Right cardiac atrium (tissue), 5 donors: Measurements from ENCODE around the gene DNAH7. TPM values are rescaled to one million over a fixed set of nuclear protein-coding genes. Genes with fewer than 3 reads are reported as not detected.

ENCODE experiments used
- ATAC-seq, 2 donors: fragments of 200-7000 bp; cut with Tn5 transposase; one replicate each; pipeline versions ENCODE4 v1.8.0 to v1.9.1; 2020; ENCODE audit warnings: moderate library complexity in 2 of 2, mild to moderate bottlenecking in 1 of 2
- DNase-seq, 3 donors: peaks; one replicate each; pipeline ENCODE4 v3.0.0-alpha.2; 2020
- H3K27ac ChIP-seq: one replicate; pipeline ENCODE4 v1.5.1; 2013; ENCODE audit warnings: mild to moderate bottlenecking, low read length, control low read depth, moderate library complexity
- H3K27me3 ChIP-seq: one replicate; pipeline ENCODE4 v1.6.1; 2013; ENCODE audit not compliant: control insufficient read depth, insufficient read depth
- H3K4me1 ChIP-seq: one replicate; pipeline ENCODE4 v1.6.1; 2013; ENCODE audit warnings: low read length; ENCODE audit not compliant: control insufficient read depth, insufficient read depth
- H3K4me3 ChIP-seq: one replicate; pipeline ENCODE4 v1.5.1; 2013; ENCODE audit warnings: low read length, control low read depth
- H3K9me3 ChIP-seq: one replicate; pipeline ENCODE4 v1.6.1; 2013; ENCODE audit warnings: low read length; ENCODE audit not compliant: control insufficient read depth
- WGBS: extraction: QIAGEN DNeasy Blood & Tissue Kit; methylation state at CpG from one replicate; pipeline ENCODE4 v1.1.7; 2013; 5-methylcytosine and 5-hydroxymethylcytosine counted together
- intact Hi-C, 4 donors: fragments of 100-400 bp; cut with DNase I; formaldehyde crosslinking; loops; one replicate each; pipeline versions ENCODE4 v1.11.0 to v1.14.0; 2022 to 2023
- polyA plus RNA-seq: library from polyadenylated mRNA; stranded (reverse); fragments of 200-250 nt; gene quantifications from one replicate; pipeline ENCODE4 v1.2.3, GENCODE V29; 2013
- total RNA-seq, 4 donors: library from RNA; stranded (reverse); fragmentation: NEBNext Ultra II Directional; extraction: Animal tissue kit (Norgen Biotek cat#: 25700); gene quantifications; one replicate each; pipeline ENCODE4 v1.2.1, GENCODE V29; 2021
- donor health status: healthy with polysubstance abuse.
- donor health status: DM: no; HTN: yes; CAD: no.
- donor health status: DM: no; HTN: no; CAD: no.
- donor health status: DM: no; HTN: yes; CAD: no; lungs with severe emphysema.
- donor health status: DM: yes; HTN: yes; CAD: no.

DNAH7 gene
- total and polyA plus RNA-seq, 5 donors, result 0.16 to 0.77 (median 0.48) TPM

DNA sequence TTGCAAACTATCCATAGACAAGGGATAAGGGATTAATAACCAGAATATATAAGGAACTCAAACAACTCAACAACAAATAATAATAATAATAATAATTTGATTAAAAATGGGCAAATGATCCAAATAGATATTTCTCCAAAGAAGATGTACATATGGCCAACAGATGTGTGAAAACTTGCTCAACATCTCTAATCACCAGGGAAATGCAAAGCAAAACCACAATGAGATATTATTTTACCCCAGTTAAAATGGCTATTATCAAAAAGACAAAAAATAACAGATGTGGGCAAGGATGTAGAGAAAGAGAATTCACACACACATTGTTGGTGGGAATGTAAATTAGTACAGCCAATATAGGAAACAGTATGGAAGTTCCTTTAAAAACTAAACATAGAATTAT lies 26.9 kb downstream of the DNAH7 start:
- ATAC-seq (no peak), DNase-seq (no peak)
- H3K27ac ChIP-seq, result no peak overlapping the region
- H3K9me3 ChIP-seq, result no peaks in the 10 kb centered on the region
- intact Hi-C loops, result no loop called here
- H3K4me3 ChIP-seq, result no peak overlapping the region
- no peaks in the 10 kb centered on the region for H3K27me3 ChIP-seq
- H3K4me1 ChIP-seq, result peaks cover 1% of the 10 kb centered on the region

DNA sequence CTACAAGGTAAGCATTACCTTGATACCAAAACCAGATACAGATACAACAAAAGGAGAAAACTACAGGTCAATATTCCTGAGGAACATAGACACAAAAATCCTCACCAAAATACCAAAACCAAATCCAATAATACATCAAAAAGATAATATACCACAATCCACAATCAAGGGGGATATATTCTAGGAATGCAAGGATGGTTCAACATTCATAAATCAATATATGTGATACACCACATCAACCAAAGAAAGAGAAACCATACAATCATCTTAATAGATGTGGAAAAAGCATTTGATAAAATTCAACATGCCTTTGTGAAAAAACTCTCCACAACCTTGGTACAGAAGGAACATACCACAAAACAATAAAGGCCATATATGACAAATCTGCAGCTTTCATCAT lies 28.4 kb downstream of the DNAH7 start:
- DNase-seq, result no peak
- intact Hi-C loops, result no loop called here
- no peaks in the 10 kb centered on the region for H3K9me3 ChIP-seq
- no peak overlapping the region for H3K4me3 ChIP-seq
- H3K27me3 ChIP-seq, result no peaks in the 10 kb centered on the region
- H3K4me1 ChIP-seq, result no peaks in the 10 kb centered on the region
- no peak for ATAC-seq
- no peak overlapping the region for H3K27ac ChIP-seq

DNA sequence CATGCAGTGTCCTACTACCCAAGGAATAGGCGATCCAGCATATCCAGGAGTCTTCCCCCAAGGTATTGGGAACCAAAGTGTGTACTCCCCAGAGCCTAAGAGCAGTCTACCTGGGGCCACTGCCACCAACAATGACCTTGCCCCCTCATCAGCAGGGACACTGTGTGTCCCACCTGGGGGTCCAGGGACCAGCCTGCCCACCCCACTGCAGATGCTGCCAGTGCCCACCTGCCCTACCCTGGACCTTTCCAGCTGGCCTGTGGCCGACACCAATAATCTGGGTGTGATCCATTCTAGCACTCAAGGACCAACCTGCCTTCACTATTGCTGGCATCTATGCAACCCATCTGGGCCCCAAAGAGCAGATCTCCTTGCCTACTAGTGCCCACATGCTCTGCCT lies 32.2 kb downstream of the DNAH7 start:
- WGBS, result 87% methylated on average over 2 of the region's 2 CpGs
- Histone ChIP-seq H3K4me3 (no peak overlapping the region), H3K27me3 (no peaks in the 10 kb centered on the region), H3K9me3 (no peaks in the 10 kb centered on the region), H3K4me1 (no peaks in the 10 kb centered on the region), H3K27ac (no peak overlapping the region)
- intact Hi-C loops, result no loop called here
- DNase-seq (no peak), ATAC-seq (peak in 1 of 2 donors; percentile 26)

DNA sequence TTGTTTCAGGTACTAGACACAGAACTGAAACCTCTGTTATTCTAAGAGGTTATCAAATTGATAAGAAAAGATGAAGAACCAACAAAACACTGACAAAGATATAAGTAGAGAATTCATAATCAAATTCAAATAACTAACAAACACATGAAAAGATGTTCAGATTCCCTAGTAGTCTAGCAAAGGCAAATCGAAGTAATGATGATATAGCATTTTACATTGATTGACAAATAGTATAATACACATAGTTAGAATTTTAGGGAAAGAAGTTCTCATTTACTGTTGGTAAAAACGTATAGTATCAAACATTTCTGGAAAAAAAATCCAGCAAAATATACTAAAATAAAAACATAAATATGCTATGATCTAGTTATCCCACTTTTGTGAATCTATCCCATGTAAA lies 50.6 kb downstream of the DNAH7 start:
- Histone ChIP-seq H3K9me3 (no peaks in the 10 kb centered on the region), H3K4me1 (no peaks in the 10 kb centered on the region), H3K4me3 (no peak overlapping the region), H3K27me3 (no peaks in the 10 kb centered on the region), H3K27ac (no peak overlapping the region)
- intact Hi-C loops, result no loop called here
- 79% methylated on average over 2 of the region's 2 CpGs for WGBS
- ATAC-seq, result no peak
- no peak for DNase-seq

DNA sequence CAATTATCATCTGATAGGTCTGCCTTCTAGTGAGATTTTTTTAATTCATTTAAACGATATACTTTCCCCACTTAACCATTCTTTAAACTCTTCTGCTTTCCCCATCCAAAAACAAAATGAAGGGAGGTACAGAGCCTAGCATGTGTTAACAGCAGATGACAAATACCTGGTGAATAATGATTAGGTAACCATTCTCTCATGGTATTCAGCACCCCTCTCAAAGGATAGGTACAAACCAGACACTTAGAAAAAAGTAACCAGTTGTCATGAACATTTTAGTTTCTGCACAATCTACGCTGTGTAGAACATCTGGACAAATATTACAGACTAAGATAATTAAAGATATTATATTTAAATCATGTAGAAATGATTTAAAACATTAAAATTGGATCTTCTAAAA lies 56.3 kb downstream of the DNAH7 start:
- Histone ChIP-seq H3K27ac (no peak overlapping the region), H3K9me3 (no peaks in the 10 kb centered on the region), H3K27me3 (no peaks in the 10 kb centered on the region), H3K4me1 (no peaks in the 10 kb centered on the region), H3K4me3 (no peak overlapping the region)
- intact Hi-C loops, result no loop called here
- 82% methylated on average over 2 of the region's 2 CpGs for WGBS
- no peak for ATAC-seq
- DNase-seq, result no peak

DNA sequence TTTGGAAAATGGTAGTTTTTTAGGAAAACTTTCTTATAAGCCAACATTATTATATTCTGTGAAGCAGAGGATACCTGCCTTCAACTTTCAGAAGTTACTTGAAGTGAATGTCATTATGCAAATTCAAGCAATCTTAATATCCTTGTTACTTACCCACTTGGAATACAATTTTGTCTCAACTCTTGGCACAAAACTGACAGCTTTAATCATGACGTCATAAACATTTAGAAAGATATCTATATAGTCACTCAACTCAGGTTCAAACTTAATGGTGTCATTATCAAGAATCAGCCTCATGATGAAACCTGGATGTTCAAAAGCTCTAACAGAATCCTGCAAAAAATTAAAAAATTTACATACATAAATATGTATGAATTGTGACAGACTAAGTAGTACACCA lies 68.1 kb downstream of the DNAH7 start:
- Histone ChIP-seq H3K4me3 (no peak overlapping the region), H3K4me1 (no peaks in the 10 kb centered on the region), H3K27me3 (no peaks in the 10 kb centered on the region), H3K9me3 (no peaks in the 10 kb centered on the region), H3K27ac (no peak overlapping the region)
- 78% methylated on average over 1 of the region's 1 CpG for WGBS
- intact Hi-C loops, result no loop called here
- DNase-seq (no peak), ATAC-seq (no peak)

DNA sequence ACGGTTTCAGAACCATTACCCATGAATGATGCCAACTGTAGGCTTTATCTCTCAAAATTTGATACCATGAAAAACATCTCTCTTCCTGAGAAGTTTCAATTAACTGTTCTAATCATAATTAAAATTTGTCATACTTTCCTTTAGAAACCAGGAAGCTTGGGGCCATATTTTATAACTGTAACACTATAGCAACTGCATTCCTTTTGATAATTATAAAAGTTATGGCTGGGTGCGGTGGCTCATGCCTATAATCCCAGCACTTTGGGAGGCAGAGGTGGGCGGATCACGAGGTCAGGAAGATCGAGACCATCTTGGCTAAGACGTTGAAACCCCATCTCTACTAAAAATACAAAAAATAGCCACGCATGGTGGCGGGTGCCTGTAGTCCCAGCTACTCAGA lies 70.6 kb downstream of the DNAH7 start:
- WGBS, result 91% methylated on average over 8 of the region's 8 CpGs
- intact Hi-C loops, result no loop called here

DNA sequence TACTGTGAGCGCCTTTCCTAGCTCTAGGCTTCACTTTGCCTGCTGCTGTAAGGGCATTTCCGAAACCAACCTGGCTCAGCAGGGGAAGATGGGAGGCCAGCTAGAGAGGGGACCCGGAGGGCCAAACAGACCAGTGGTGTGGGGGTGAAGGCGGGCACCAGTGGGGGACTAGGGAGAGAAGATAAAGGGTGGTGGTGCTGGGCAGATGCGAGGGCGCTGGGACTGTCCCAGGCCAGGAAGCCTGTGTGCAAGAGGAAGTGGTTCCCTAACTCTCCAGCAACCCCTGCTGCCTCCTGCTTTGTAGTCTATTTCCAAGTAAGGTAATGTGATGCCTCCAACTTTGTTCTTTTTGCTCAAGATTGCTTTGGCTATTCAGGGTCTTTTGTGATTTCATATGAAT lies 73.1 kb downstream of the DNAH7 start:
- intact Hi-C loops, result no loop called here
- no peak for DNase-seq
- WGBS, result 83% methylated on average over 6 of the region's 6 CpGs
- ATAC-seq, result no peak
- Histone ChIP-seq H3K9me3 (no peaks in the 10 kb centered on the region), H3K4me1 (no peaks in the 10 kb centered on the region), H3K27me3 (no peaks in the 10 kb centered on the region), H3K4me3 (no peak overlapping the region), H3K27ac (no peak overlapping the region)

More for the DNA sequence above, 70.6 kb downstream of the DNAH7 start:
- no peaks in the 10 kb centered on the region for H3K9me3 ChIP-seq
- no peaks in the 10 kb centered on the region for H3K4me1 ChIP-seq
- H3K27me3 ChIP-seq, result no peaks in the 10 kb centered on the region
- ATAC-seq (no peak), DNase-seq (no peak)
- H3K4me3 ChIP-seq, result no peak overlapping the region
- no peak overlapping the region for H3K27ac ChIP-seq

DNA sequence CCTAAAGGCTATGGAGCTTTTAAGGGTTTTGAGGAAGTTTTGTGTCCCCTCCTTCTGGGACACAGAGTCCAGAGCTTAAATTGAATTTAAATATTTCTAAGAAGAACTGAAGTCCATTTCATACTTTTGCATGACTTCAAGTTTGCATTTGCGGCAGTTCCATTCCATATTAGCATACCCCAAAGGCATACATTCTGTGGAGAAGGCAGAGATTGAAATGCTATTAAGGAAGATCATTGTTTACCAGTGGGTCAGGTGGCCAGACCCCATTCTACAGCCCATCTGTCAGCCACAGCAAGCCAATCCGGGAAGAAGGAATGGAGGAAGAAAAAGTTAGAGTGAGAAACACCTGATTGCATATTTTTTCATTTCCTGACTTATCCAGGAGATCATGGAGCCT lies 75.0 kb downstream of the DNAH7 start:
- ATAC-seq (no peak), DNase-seq (no peak)
- Histone ChIP-seq H3K4me3 (no peak overlapping the region), H3K4me1 (no peaks in the 10 kb centered on the region), H3K27me3 (no peaks in the 10 kb centered on the region), H3K9me3 (no peaks in the 10 kb centered on the region), H3K27ac (no peak overlapping the region)
- intact Hi-C loops, result no loop called here
- WGBS, result 82% methylated on average over 2 of the region's 2 CpGs

DNA sequence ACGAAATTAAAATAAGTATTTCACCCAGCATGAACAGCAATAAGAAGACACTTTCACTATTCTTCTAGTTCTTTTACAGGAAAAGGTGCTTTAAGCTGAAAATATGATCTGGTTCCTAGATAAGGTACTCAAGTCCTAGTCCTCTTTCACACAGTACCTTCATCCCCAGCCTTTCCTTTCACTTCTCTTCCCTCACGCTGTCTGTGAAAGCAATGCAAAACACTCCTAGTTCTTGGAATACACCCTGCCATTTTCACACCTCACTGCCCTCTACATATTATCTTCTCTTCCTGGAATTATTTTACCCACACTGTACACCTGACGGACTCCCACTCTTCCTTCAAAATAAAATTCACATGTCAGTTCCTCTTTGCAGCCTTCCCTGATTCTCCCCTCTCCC lies 82.9 kb downstream of the DNAH7 start:
- 52% methylated on average over 3 of the region's 3 CpGs for WGBS
- ATAC-seq (no peak), DNase-seq (no peak)
- no peak overlapping the region for H3K4me3 ChIP-seq
- no peaks in the 10 kb centered on the region for H3K9me3 ChIP-seq
- intact Hi-C loops, result no loop called here
- no peaks in the 10 kb centered on the region for H3K27me3 ChIP-seq
- no peak overlapping the region for H3K27ac ChIP-seq
- H3K4me1 ChIP-seq, result no peaks in the 10 kb centered on the region

DNA sequence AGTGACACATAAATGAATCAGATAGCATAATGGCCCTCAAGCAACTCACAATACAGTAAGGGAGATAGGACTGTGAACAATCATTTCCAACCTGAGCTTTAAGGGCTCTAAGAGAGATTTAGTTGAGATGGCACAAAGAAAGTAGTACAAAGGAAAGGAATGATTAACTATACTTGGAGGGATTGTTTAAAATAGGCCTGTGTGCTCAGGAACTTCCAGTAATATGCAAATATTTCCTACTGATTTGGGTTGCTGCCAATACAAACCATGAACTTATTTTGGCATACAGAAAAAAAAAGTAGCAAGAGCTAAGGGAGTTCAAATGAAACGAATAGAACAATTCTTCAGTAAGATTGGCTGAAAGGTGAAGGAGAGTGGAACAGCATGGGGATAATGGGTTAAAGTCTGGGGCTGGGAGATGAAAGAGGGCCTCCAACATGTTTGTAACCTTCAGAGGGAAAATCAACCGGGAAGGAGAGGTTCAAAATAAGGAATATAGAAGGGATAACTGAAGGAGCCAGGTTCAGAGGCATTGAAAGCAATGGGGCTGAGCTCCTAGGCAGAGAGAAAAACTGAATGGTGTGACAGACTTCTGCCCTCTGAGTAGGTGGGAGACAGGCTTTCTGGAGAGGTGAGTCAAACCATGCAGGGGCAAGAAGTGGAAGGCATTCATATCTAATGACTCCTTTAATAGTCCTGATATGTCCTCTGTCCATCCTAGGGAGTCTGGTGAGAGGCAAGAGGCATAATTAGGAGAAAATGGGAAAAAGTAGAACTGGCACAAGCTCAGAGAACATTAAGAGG lies 83.5 kb downstream of the DNAH7 start:
- no peaks in the 10 kb centered on the region for H3K27me3 ChIP-seq
- ATAC-seq (no peak), DNase-seq (no peak)
- H3K27ac ChIP-seq, result no peak overlapping the region
- no peaks in the 10 kb centered on the region for H3K4me1 ChIP-seq
- intact Hi-C loops, result no loop called here
- no peak overlapping the region for H3K4me3 ChIP-seq
- H3K9me3 ChIP-seq, result no peaks in the 10 kb centered on the region
- WGBS, result 20% methylated on average over 2 of the region's 2 CpGs

DNA sequence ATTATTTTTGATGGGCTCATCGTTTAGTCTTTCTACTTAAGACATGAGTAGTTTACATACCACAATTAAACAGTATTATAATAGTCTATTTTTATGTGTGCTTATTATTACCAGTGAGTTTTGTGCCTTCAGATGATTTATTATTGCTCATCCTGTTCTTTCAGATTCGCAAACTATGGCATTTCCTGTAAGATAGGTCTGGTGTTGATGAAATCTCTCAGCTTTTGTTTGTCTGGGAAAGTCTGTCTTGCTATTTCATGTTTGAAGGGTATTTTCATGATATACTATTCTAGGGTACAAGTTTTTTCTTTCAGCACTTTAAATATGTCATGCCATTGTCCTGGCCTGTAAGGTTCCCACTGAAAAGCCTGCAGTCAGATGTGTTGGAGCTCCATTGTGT lies 101.3 kb downstream of the DNAH7 start:
- WGBS, result 52% methylated on average over 2 of the region's 2 CpGs
- H3K4me3 ChIP-seq, result no peak overlapping the region
- intact Hi-C loops, result no loop called here
- no peaks in the 10 kb centered on the region for H3K9me3 ChIP-seq
- ATAC-seq (no peak), DNase-seq (no peak)
- H3K4me1 ChIP-seq, result no peaks in the 10 kb centered on the region
- no peak overlapping the region for H3K27ac ChIP-seq
- H3K27me3 ChIP-seq, result no peaks in the 10 kb centered on the region
